ENCODE results near the gene NUP98.

DNA sequence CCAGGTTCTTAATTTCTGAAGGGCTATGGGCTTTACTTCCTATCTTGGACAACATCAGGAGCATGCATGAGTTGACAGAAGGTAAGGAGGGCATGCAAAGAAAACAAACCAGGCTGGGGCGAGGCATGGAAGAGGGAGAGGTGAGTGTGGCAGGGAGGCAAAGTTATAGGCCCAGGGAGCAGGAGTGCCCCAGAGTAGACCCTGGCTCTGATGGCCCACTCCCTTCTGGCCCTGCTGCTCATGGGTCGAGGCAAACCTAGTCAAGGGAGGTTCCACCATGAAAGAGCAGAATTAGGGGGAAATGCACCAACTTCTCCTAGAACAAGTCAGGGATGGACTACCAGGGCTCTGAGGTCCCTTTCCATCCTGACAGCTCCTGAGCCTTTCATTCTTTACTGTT is 136.4 kb downstream of the NUP98 start:
- TF ChIP-seq ERF (CRISPR knock-in tag; IDR thresholded peaks at IDR 0.05) (no peak), ZSCAN30 (CRISPR knock-in tag; IDR thresholded peaks at IDR 0.05) (no peak), ZNF274 (CRISPR knock-in tag; IDR thresholded peaks at IDR 0.05) (no peak), ZNF225 (CRISPR knock-in tag; IDR thresholded peaks at IDR 0.05) (no peak), MXI1 (IDR thresholded peaks at IDR 0.05; ENCODE audit: borderline replicate concordance, low read depth, low read length) (no peak), SAFB2 (CRISPR knock-in tag; IDR thresholded peaks at IDR 0.05; ENCODE audit: borderline replicate concordance, low read depth) (no peak), HNRNPUL1 (IDR thresholded peaks at IDR 0.05; ENCODE audit: low read depth, low read length) (no peak), EZH2 (conservative IDR thresholded peaks at IDR 0.05; ENCODE audit: low read depth, low read length) (no peak), POLR2A (IDR thresholded peaks at IDR 0.05; ENCODE audit: insufficient read depth in 1 of 2, low read depth in 2 of 2, low read length in 2 of 2) (no peak)
- TF ChIP-seq, protein P1, sequence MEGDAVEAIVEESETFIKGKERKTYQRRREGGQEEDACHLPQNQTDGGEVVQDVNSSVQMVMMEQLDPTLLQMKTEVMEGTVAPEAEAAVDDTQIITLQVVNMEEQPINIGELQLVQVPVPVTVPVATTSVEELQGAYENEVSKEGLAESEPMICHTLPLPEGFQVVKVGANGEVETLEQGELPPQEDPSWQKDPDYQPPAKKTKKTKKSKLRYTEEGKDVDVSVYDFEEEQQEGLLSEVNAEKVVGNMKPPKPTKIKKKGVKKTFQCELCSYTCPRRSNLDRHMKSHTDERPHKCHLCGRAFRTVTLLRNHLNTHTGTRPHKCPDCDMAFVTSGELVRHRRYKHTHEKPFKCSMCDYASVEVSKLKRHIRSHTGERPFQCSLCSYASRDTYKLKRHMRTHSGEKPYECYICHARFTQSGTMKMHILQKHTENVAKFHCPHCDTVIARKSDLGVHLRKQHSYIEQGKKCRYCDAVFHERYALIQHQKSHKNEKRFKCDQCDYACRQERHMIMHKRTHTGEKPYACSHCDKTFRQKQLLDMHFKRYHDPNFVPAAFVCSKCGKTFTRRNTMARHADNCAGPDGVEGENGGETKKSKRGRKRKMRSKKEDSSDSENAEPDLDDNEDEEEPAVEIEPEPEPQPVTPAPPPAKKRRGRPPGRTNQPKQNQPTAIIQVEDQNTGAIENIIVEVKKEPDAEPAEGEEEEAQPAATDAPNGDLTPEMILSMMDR (CRISPR knock-in tag; IDR thresholded peaks at IDR 0.05): no peak
- TF ChIP-seq, protein P2, sequence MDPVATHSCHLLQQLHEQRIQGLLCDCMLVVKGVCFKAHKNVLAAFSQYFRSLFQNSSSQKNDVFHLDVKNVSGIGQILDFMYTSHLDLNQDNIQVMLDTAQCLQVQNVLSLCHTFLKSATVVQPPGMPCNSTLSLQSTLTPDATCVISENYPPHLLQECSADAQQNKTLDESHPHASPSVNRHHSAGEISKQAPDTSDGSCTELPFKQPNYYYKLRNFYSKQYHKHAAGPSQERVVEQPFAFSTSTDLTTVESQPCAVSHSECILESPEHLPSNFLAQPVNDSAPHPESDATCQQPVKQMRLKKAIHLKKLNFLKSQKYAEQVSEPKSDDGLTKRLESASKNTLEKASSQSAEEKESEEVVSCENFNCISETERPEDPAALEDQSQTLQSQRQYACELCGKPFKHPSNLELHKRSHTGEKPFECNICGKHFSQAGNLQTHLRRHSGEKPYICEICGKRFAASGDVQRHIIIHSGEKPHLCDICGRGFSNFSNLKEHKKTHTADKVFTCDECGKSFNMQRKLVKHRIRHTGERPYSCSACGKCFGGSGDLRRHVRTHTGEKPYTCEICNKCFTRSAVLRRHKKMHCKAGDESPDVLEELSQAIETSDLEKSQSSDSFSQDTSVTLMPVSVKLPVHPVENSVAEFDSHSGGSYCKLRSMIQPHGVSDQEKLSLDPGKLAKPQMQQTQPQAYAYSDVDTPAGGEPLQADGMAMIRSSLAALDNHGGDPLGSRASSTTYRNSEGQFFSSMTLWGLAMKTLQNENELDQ (CRISPR knock-in tag; IDR thresholded peaks at IDR 0.05; ENCODE audit: borderline replicate concordance): no peak
